GM12892 (cell line): ENCODE results near the gene EQTN.

Experiments
- DNase-seq: peaks from one replicate; pipeline ENCODE4 v3.0.0; 2011; ENCODE audit not compliant: insufficient read length
- FAIRE-seq: peaks from 2 replicates; lab custom pipeline; 2011; peaks lifted over from hg19 to GRCh38; lab: Jason Lieb, UNC
- POLR2A ChIP-seq: IDR thresholded peaks from 2 replicates; pipeline ENCODE4 v1.6.1; 2011; ENCODE audit warnings: low read depth, low read length, control low read depth
- POLR2AphosphoS5 ChIP-seq: IDR thresholded peaks from 2 replicates; pipeline ENCODE4 v1.6.1; 2011; ENCODE audit warnings: low read depth, low read length, control low read depth
- TAF1 ChIP-seq: IDR thresholded peaks from 2 replicates; pipeline ENCODE4 v1.6.1; 2011; ENCODE audit warnings: low read depth, mild to moderate bottlenecking, control low read depth, low read length, borderline replicate concordance

EQTN gene

DNA sequence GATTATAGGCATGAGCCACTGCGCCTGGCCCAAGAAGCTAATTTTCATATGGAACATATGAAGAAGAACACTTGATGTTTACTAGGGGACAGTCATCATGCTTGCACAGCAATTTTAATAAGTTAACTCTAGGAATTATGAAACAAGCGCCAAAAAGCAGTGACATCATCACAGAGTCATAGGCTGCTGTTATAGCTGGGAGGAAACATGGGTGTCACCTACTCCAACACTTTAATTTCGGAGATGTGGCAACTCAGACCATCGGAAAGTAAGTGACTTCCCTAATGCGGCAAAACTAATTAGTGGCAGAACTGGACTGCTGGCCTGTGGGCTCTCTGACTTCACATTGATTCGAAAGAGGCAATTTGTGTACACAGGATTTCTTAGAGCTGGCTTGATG is 38.1 kb upstream of the EQTN start:
- no peak for DNase-seq
- no peak for FAIRE-seq
- TF ChIP-seq TAF1 (no peak), POLR2A (no peak), POLR2AphosphoS5 (no peak)

GRCh38 chr9:27333241-27334052 is 36.5 kb upstream of the EQTN start:
- TF ChIP-seq TAF1: no peak
- no peak for TF ChIP-seq POLR2AphosphoS5
- no peak for TF ChIP-seq POLR2A
- peak; percentile 38 for DNase-seq
- FAIRE-seq: no peak

DNA sequence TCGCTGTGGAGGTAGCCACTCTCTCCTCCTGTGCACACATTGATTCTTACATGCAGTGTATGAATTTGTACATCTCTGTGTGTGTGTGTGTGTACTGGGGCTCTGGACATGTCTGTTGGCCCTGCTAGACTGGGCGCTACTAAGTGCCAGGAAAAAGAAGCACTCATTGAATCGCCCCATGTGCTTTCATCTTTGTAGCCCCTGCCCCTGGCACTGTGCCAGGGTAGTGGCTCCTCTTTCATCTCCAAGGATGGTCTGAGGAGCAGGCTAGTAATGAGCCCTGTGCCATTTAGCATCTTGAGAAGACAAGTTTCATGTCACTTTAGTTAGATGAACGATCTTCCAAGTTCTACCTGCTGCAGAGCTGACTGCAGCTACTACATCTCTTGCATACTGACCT is 34.4 kb upstream of the EQTN start:
- DNase-seq: no peak
- no peak for FAIRE-seq
- TF ChIP-seq POLR2AphosphoS5: no peak
- TF ChIP-seq TAF1: no peak
- no peak for TF ChIP-seq POLR2A

DNA sequence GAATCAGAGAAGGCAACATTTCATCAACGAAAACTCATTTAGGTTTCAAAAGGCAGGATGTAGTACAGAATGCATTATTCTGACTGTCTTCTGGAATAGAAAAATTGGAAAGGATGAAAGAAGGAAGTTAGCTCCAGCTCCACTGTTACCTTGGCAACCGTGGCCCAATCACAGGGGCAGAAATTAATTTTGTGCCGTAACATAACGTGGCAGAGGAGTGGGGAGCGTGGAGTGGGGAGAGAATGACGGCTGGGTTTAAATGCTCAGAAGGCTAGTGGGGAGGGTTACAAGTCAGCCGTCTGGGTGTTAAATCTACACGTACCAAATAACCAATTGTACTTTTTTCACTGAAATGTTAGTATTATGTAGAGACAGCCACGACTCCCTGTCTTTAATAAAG is 32.3 kb upstream of the EQTN start:
- TF ChIP-seq POLR2AphosphoS5 (no peak), POLR2A (no peak)
- DNase-seq (no peak), FAIRE-seq (no peak)

- DNase-seq: no peak
- FAIRE-seq: no peak
- no peak for TF ChIP-seq POLR2AphosphoS5
- no peak for TF ChIP-seq TAF1
- no peak for TF ChIP-seq POLR2A
Observed at GRCh38 chr9:27328483-27328882, 31.5 kb upstream of the EQTN start.

- DNase-seq (no peak), FAIRE-seq (no peak)
- no peak for TF ChIP-seq POLR2A
- TF ChIP-seq POLR2AphosphoS5: no peak
- no peak for TF ChIP-seq TAF1
Observed at GRCh38 chr9:27311184-27311583, 14.2 kb upstream of the EQTN start.

GRCh38 chr9:27310582-27310981 is 13.6 kb upstream of the EQTN start:
- DNase-seq (no peak), FAIRE-seq (no peak)
- TF ChIP-seq POLR2AphosphoS5: no peak
- TF ChIP-seq POLR2A: no peak
- no peak for TF ChIP-seq TAF1

- TF ChIP-seq TAF1 (no peak), POLR2AphosphoS5 (no peak), POLR2A (no peak)
- FAIRE-seq: no peak
Observed at GRCh38 chr9:27308691-27309390, 11.9 kb upstream of the EQTN start.

GRCh38 chr9:27304521-27304920 is 7.6 kb upstream of the EQTN start:
- TF ChIP-seq TAF1 (no peak), POLR2AphosphoS5 (no peak), POLR2A (no peak)
- FAIRE-seq (no peak), DNase-seq (no peak)

More at GRCh38 chr9:27308691-27309390, 11.9 kb upstream of the EQTN start:
- no peak for DNase-seq

GRCh38 chr9:27303219-27303618 is 6.3 kb upstream of the EQTN start:
- TF ChIP-seq TAF1 (no peak), POLR2A (no peak), POLR2AphosphoS5 (no peak)
- DNase-seq (no peak), FAIRE-seq (no peak)

DNA sequence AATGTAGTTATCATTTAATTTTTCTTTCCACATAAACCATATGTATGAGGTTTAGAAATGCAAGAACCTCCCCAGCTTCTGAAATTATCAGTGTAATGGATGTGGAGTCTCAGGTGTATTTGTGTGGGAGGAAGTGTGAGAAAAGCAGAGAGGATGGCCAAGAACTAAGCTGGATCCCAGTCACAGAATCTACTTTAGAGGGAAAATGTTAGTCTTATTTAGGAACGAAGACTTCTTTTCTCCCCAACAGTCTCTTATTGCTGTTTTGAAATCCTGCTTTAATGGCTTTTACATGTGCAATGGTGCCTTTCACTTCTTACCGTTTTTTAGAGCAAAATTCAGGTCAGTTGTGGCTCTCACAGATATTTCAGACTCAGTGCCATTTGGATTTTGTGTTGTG is 3.0 kb downstream of the EQTN start:
- no peak for DNase-seq
- TF ChIP-seq TAF1 (no peak), POLR2A (no peak)
- FAIRE-seq: no peak
